Measurements from ENCODE around the gene TPSAB1.

- no peak for TF ChIP-seq CTCF (conservative IDR thresholded peaks at IDR 0.05 in 1 of 2, IDR thresholded peaks at IDR 0.05 in 1 of 2; ENCODE audit: extremely low read depth in 1 of 2, insufficient read depth in 1 of 2, low read depth in 1 of 2, low read length in 2 of 2)
- TF ChIP-seq EZH2 (IDR thresholded peaks at IDR 0.05; ENCODE audit: borderline replicate concordance, low read length), result no peak
Observed at GRCh38 chr16:1202274-1202673, 38.2 kb upstream of the TPSAB1 start.

Data from mammary epithelial cell (primary cell).